K562 (cell line): Measurements from ENCODE around the gene TBCC. TPM values are rescaled to one million over a fixed set of nuclear protein-coding genes. Genes with fewer than 3 reads are reported as not detected.

Experiments used
- ATAC-seq: fragments of 200-7000 bp; cut with Tn5 transposase; 3 replicates; pipeline ENCODE4 v1.9.1; 2020; ENCODE audit warnings: moderate library complexity
- BruUV-seq: library from RNA; stranded (reverse); fragments of 400-500 nt; replicated peaks from 2 replicates; lab custom pipeline; 2021; lab: Mats Ljungman, UMichigan
- CTCF ChIA-PET: fragments of 300-600 bp; formaldehyde crosslinking; extraction: SDS; loops from one replicate; lab custom pipeline; 2021; ENCODE audit warnings: low intra/inter-chr PET ratio; lab: Yijun Ruan, JAX
- POLR2A ChIA-PET: fragments of 300-600, 350-650 bp; sonication (Branson Sonifier 250); formaldehyde crosslinking; extraction: SDS; loops from one replicate; lab custom pipeline; 2021; ENCODE audit warnings: antibody characterized with exemption, inconsistent platforms; lab: Yijun Ruan, JAX
- DNase-seq, 4 experiments: peaks; one replicate each; pipeline versions ENCODE4 v3.0.0 to v3.0.0-alpha.2; 2011 to 2018; ENCODE audit warnings: low spot score in 3 of 4, mixed read lengths in 3 of 4; ENCODE audit errors: extremely low read depth in 1 of 4
- FAIRE-seq: peaks from 2 replicates; lab custom pipeline; 2011; peaks lifted over from hg19 to GRCh38; lab: Jason Lieb, UNC
- H2AFZ ChIP-seq: 2 replicates; pipeline ENCODE4 v1.6.0; 2011; ENCODE audit warnings: low read depth, low read length, control low read depth, inconsistent platforms
- H3K27ac ChIP-seq: fragments of 200-600 bp; 3 replicates; pipeline ENCODE4 v1.8.0; 2011; ENCODE audit warnings: low read depth, mild to moderate bottlenecking, control low read depth, inconsistent platforms, low read length, moderate library complexity, mixed read lengths; ENCODE audit errors: extremely low read depth
- H3K27me3 ChIP-seq, 2 experiments: fragments of 300-600 bp in 1 of 2; 2 replicates in 1 of 2; 3 replicates in 1 of 2; pipeline versions ENCODE4 v1.6.0 to v1.8.0; 2011; ENCODE audit warnings: inconsistent platforms in 2 of 2, low read length in 2 of 2, mild to moderate bottlenecking in 1 of 2, mixed read lengths in 1 of 2, moderate library complexity in 1 of 2; ENCODE audit not compliant: control insufficient read depth in 2 of 2, insufficient read depth in 2 of 2
- H3K36me3 ChIP-seq: fragments of 300-600 bp; 3 replicates; pipeline ENCODE4 v1.8.0; 2011; ENCODE audit warnings: mild to moderate bottlenecking, low read length, inconsistent platforms; ENCODE audit not compliant: control insufficient read depth, insufficient read depth
- H3K4me1 ChIP-seq, 2 experiments: fragments of 200-600 bp in 1 of 2; replicated peaks in 1 of 2; 2 replicates in 1 of 2; 3 replicates in 1 of 2; pipeline versions ENCODE4 v1.5.1 to v1.8.0; 2011; ENCODE audit warnings: inconsistent platforms in 2 of 2, low read length in 2 of 2, mild to moderate bottlenecking in 1 of 2, mixed read lengths in 1 of 2, moderate library complexity in 1 of 2; ENCODE audit not compliant: control insufficient read depth in 2 of 2, insufficient read depth in 2 of 2
- H3K4me2 ChIP-seq: 2 replicates; pipeline ENCODE4 v1.6.1; 2011; ENCODE audit warnings: low read length, control low read depth, inconsistent platforms, mixed read lengths; ENCODE audit not compliant: insufficient read depth
- H3K4me3 ChIP-seq: fragments of 200-600 bp; sonication (generic), shearing (Covaris generic); 2 replicates; pipeline ENCODE4 v1.5.1; 2016; ENCODE audit warnings: control low read depth, inconsistent platforms
- H3K79me2 ChIP-seq: fragments of 200-600 bp; 3 replicates; pipeline ENCODE4 v1.8.0; 2011; ENCODE audit warnings: low read length, inconsistent platforms; ENCODE audit not compliant: control insufficient read depth, insufficient read depth
- H3K9ac ChIP-seq, 2 experiments: 2 replicates each; pipeline versions ENCODE4 v1.6.0 to v1.6.1; 2011; ENCODE audit warnings: low read depth in 2 of 2, low read length in 2 of 2, control low read depth in 1 of 2, inconsistent platforms in 1 of 2, mild to moderate bottlenecking in 1 of 2, mixed read lengths in 1 of 2; ENCODE audit not compliant: insufficient read depth in 1 of 2
- H3K9me1 ChIP-seq: one replicate; pipeline ENCODE4 v1.6.0; 2011; ENCODE audit warnings: inconsistent platforms, mild to moderate bottlenecking, low read length, moderate library complexity; ENCODE audit not compliant: control insufficient read depth, insufficient read depth
- H3K9me3 ChIP-seq: replicated peaks from 2 replicates; pipeline ENCODE4 v1.5.1; 2011; ENCODE audit warnings: low read depth, low read length, inconsistent platforms; ENCODE audit not compliant: control insufficient read depth, insufficient read depth
- H4K20me1 ChIP-seq: replicated peaks from 2 replicates; pipeline ENCODE4 v1.6.1; 2011; ENCODE audit warnings: low read length, inconsistent platforms, mixed read lengths; ENCODE audit not compliant: control insufficient read depth, insufficient read depth
- ATF3 ChIP-seq, 2 experiments: fragments of 450-650 bp in 1 of 2; sonication (generic) in 1 of 2; formaldehyde crosslinking in 1 of 2; IDR thresholded peaks in 1 of 2; conservative IDR thresholded peaks in 1 of 2; 2 replicates each; pipeline versions ENCODE4 v1.6.1 to v1.8.1; 2016 to 2023; ENCODE audit warnings: mild to moderate bottlenecking in 2 of 2, moderate library complexity in 2 of 2, inconsistent platforms in 1 of 2, missing genetic modification reagents in 1 of 2
- CEBPB ChIP-seq: fragments of 450-650 bp; IDR thresholded peaks from 2 replicates; pipeline ENCODE4 v1.6.1; 2016; ENCODE audit warnings: missing genetic modification characterization, missing compliant biosample characterization
- CEBPG ChIP-seq, 3 experiments: fragments of 200-800 bp in 1 of 3; sonication (Bioruptor generic) in 1 of 3; sonication (generic) in 1 of 3; formaldehyde crosslinking in 1 of 3; IDR thresholded peaks in 2 of 3; conservative IDR thresholded peaks in 1 of 3; 2 replicates each; pipeline versions ENCODE4 v1.6.1 to v1.8.0; 2016 to 2022; ENCODE audit warnings: missing compliant biosample characterization in 2 of 3, missing genetic modification characterization in 2 of 3, mild to moderate bottlenecking in 1 of 3, missing genetic modification reagents in 1 of 3
- ESRRA ChIP-seq: fragments of 450-650 bp; IDR thresholded peaks from 2 replicates; pipeline ENCODE4 v1.6.1; 2014; ENCODE audit warnings: low read depth, mild to moderate bottlenecking, moderate library complexity, borderline replicate concordance
- PHF20 ChIP-seq: fragments of 450-650 bp; IDR thresholded peaks from 2 replicates; pipeline ENCODE4 v1.6.1; 2018; ENCODE audit not compliant: partially characterized antibody
- STAT6 ChIP-seq: sonication (generic); formaldehyde crosslinking; IDR thresholded peaks from 2 replicates; pipeline ENCODE4 v1.8.1; 2023; ENCODE audit warnings: mild to moderate bottlenecking, missing genetic modification reagents
- WGBS: fragments of 100-300 bp; shearing (Covaris generic); methylation state at CpG from one replicate; pipeline ENCODE4 v1.1.6; 2016; ENCODE audit warnings: low coverage, mixed read lengths; ENCODE audit not compliant: insufficient coverage; ENCODE audit errors: missing lambda C conversion rate; 5-methylcytosine and 5-hydroxymethylcytosine counted together
- in situ Hi-C: fragments of 300-500 bp; cut with MboI; formaldehyde crosslinking; loops from 4 replicates; pipeline ENCODE4 v1.15.0; 2018; ENCODE audit warnings: inconsistent platforms, mixed read lengths
- intact Hi-C: fragments of 100-400 bp; cut with micrococcal nuclease; formaldehyde crosslinking; loops from 2 replicates; pipeline ENCODE4 v1.14.2; 2022
- polyA plus RNA-seq, 8 experiments: library from polyadenylated mRNA; depleted of rRNA in 4 of 8; stranded (reverse) in 5 of 8; unstranded in 3 of 8; fragments of >200 nt; fragmentation: Nextera tagmentation in 2 of 8; fragmentation: Illumina TruSeq in 1 of 8; extraction: Ambion mirVana in 2 of 8; extraction: Trizol in 1 of 8; gene quantifications; 2 replicates each; pipeline versions ENCODE4 v1.2.1 to v1.2.3, GENCODE V29; 2011 to 2014; ENCODE audit warnings: inconsistent platforms in 1 of 8, missing spikeins in 1 of 8
- total RNA-seq, 7 experiments: library from RNA; depleted of rRNA in 6 of 7; stranded (reverse); fragments of >200 nt in 6 of 7; fragmentation: Illumina TruSeq in 2 of 7; extraction: Trizol in 2 of 7; gene quantifications; 2 replicates each; pipeline versions ENCODE4 v1.2.1 to v1.2.3, GENCODE V29; 2011 to 2021; ENCODE audit warnings: low replicate concordance in 1 of 7

TBCC gene
- total and polyA plus RNA-seq, 9 of the 15 experiments (the other 6 are each of a cell fraction or from before 2014, with no cell fraction given): 2.8 to 34.1 (median 23.3) TPM

GRCh38 chr6:42761287-42762067 lies 15.6 kb upstream of the TBCC start:
- TF ChIP-seq PHF20 (no peak), CEBPB (tag) (peak; percentile 77), ATF3 (IDR thresholded peaks at IDR 0.05) (peak; percentile 53; the same call in 1 of the 2 replicates), ATF3 (CRISPR knock-in tag; conservative IDR thresholded peaks at IDR 0.05) (no peak), CEBPG (CRISPR knock-in tag; IDR thresholded peaks at IDR 0.05) (no peak; the same call in 1 of the 2 replicates), CEBPG (tag; conservative IDR thresholded peaks at IDR 0.05 in 1 of 2, IDR thresholded peaks at IDR 0.05 in 1 of 2) (peak; percentile 59 to 72), STAT6 (CRISPR knock-in tag) (no peak), ESRRA (0 out of 2 replicates have a peak, but pooled peaks have one; percentile 36)
- H2AFZ ChIP-seq: no peak overlapping the region
- H3K4me2 ChIP-seq: no peak overlapping the region
- no peaks in the 10 kb centered on the region for H3K79me2 ChIP-seq
- 0 out of 2 replicates have a peak, but pooled peaks cover 5% of the 10 kb centered on the region for H4K20me1 ChIP-seq
- no peak overlapping the region for H3K9ac ChIP-seq
- FAIRE-seq (no peak), ATAC-seq (no peak), DNase-seq (no peak)
- WGBS: 59% methylated on average over 8 of the region's 8 CpGs
- no peaks in the 10 kb centered on the region for H3K36me3 ChIP-seq
- H3K9me1 ChIP-seq: no peaks in the 10 kb centered on the region
- intact Hi-C loops (no loop called here), in situ Hi-C loops (no loop called here)
- H3K4me3 ChIP-seq: no peak overlapping the region
- H3K27me3 ChIP-seq: no peaks in the 10 kb centered on the region
- H3K4me1 ChIP-seq: no peaks in the 10 kb centered on the region
- no peak overlapping the region for H3K27ac ChIP-seq
- ChIA-PET CTCF (no interaction called here), POLR2A (interaction anchor here (0.9 to 5.9 kb wide), 6 partner anchors 8 to 24 kb away, joined by 3 to 28 read pairs (median 4); no protein-coding TSS in a partner anchor)
- no TSS peak for BruUV-seq
- H3K9me3 ChIP-seq: no peaks in the 10 kb centered on the region
